Stimulated activated CD8-positive, alpha-beta memory T cell treated with anti-CD3 and anti-CD28 coated beads, Interleukin-15, amount 100 ng/mL, for 48 hours (primary cell): Measurements from ENCODE around the gene CYP46A1.

Experiments
- DNase-seq, 2 donors: peaks; one replicate each; pipeline ENCODE4 v3.0.0-alpha.2; 2020; ENCODE audit warnings: low read depth in 2 of 2

The CYP46A1 gene

DNA sequence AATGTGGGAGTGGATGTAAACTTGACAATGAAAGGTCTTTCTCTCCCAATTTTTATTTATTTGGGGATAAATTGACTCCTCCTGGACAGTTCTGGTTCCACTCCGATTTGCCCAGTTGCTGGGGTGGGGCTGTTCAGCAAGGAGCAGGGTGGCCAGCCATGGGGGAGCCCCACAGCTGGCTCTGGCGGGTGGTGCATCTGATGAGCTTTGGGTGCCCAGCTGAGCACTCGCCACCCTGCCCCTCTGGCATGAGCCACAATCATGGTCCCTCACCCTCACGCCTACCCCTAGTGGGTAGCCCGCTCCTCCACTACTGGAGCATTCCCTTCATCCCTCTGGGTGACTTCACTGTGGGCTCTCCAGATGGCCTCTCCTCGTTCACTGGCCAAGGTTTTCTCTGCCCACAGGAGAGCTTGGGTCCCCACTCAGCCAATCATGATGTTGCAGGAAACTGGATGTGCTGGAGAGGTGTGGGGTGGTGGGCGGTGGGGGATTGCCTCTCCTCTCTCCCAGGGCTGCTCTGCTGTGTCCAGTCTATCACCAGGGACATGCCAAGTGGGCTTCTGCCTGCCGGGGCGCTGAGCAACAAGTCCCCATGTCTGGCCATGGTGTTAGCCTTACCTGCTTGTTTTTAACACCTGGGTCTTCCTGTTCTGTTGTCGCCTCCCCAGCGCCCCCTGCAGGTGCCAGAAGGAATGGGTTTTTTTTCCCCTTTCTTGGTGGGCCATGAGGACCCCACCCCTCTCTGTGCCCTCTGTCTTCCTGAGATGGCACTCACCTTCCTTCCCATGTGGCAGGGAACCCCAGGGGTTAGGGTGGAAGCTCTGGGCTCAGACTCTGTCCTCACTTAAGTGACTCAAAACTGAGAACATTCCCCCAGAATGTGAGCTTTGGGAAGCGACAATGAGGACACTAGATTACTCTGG, 3.4 kb downstream of the CYP46A1 start:
- DNase-seq = no peak

DNA sequence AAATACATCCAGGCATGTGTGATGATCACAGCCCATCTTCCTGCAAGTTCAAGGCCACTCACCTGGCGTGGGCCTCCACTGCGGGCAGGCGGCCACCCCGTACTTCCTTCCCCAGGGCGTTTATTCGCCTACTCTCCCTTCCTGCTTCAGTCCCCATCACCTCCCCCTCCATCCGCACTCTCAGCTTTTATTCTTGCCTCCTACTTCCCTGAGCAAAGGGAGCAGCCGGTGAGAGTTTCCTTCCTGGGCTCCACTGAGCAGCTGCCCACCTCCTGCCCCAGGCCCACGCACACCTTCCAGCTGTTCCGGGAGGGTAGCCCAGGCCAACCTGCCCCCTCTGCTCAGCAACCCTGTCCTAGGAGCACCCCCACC, 4.1 kb downstream of the CYP46A1 start:
- no peak for DNase-seq

DNA sequence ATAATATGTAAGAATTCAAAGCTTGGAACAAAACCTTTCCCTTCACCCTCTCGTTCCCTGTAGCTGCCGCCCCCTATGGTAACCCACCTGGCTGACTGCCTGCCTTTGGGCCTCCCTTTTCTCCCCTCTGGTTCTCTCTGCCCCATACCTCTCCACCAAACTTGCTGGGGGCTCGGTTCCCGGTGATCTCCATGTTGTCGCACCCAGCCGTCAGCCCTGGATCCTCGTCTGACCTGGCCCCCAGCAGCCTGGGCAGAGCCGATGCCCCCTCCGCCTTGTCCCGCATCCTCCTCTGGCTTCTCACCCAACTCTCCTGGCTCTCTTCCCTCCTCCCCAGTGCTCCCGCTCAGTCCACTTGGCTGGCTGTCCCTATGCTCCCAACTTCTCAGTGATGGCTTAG, 4.5 kb downstream of the CYP46A1 start:
- DNase-seq = no peak

DNA sequence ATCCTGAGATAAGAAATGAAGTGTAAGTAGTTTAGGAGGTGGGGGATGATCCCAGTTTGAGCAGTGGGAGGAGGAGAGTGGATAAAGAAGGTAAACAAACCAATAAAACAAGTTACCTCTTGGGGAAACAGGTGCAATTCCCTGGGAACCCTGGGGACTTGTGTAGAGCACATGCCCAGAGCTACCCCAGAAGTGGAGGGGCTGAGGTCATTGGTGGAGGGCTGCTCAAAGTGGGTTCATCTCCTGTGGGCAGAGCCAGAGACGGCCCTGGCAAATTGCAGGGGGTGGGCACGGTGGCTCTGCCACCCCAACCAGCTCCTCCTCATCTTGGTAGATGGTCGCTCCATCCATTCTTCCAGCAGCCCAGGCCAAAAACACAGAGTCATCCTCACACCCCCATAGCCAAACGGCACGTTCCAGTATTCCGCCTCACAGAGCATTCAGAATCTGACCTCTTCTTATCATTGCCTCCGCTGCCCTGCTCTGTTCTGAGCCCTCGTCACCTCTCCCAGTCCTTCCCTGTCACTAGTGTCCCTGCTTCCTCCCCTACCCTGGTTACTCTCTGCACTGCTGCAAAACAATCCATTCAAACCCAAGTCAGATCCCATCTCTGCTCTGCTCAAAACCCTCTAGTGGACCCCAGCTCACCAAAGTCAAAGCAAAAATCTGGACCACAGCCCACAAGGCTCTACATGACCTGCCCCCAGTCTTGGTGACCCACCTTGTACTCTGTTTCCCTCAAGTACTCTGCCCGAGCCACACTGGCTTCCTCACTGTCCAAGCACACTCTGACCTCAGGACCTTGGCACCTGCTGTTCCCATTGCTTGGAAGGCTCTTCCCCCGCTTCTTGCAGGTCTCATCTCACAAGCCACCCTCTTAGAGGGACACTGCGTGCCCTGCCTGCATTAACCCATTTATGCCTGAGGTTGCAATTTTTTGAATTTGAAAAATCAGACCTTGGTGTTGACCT, 5.5 kb downstream of the CYP46A1 start:
- DNase-seq = no peak

DNA sequence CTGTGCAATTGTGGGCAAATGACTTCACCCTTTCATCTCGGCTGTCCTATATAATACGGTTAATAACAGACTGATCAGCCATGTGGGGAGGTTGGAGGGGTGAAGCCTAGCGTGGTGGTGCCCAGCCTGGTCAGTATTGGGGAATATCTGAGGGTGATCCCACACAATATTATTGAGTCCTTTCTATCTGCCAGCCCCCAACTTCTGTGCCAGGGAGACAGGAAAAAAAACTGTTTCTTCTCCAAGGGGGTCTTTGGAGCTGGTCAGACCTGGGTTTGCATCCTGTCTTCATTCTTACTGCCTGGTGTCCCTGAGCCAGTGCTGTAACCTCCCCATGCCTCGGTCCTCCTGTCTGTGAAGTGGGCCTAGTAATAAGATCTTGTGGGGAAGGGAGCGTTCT, 6.5 kb downstream of the CYP46A1 start:
- DNase-seq = no peak

DNA sequence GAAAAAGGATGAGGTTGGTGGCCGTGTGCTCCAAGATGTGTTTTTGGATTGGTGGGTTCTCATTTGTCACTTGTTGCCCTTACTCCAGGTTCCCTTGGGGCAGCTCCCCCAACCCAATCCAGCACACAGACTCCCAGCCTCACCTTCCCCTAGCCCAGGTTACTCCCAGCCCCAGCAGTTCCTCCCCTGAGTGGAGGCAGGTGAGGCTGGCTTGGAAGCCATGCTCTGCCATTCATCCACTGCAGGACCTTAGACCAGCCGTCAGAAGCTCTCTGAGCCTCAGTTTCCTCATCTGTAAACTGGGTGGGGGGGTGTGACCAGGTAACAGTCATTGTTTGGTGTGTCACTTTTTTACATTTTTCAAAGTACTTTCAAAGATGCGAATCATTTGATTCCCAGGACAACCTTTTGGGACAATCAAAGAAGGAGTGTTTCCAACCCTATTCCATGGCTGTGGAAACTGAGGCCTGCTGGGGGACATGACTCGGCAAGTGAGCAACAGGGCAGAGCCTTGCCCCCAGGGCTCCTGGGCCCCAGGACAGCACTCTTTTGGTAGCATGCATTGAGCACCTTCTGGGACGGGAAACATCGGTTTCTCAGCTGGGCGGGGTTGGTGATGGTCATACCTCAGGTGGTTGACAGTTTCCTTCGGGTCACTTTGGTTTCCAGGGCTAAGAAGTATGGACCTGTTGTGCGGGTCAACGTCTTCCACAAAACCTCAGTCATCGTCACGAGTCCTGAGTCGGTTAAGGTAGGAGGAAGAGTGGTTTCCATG, 7.2 kb downstream of the CYP46A1 start:
- DNase-seq = no peak

DNA sequence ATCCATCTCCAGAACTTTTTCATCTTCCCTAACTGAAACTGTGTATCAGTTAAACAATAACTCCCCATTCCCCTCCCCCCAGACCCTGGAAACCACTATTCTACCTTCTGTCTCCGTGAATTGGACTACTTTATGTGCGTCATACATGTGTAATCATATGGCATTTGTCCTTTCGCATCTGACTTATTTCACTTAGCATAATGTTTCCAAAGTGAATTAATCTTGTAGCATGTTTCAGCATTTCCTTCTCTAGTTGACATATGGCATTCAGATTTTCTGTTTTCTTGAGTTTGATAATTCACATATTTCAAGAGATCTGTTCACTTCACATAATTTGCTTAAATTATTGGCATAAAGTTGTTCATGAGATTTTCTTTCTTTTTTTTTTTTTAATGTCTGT, 9.8 kb downstream of the CYP46A1 start:
- DNase-seq = no peak

DNA sequence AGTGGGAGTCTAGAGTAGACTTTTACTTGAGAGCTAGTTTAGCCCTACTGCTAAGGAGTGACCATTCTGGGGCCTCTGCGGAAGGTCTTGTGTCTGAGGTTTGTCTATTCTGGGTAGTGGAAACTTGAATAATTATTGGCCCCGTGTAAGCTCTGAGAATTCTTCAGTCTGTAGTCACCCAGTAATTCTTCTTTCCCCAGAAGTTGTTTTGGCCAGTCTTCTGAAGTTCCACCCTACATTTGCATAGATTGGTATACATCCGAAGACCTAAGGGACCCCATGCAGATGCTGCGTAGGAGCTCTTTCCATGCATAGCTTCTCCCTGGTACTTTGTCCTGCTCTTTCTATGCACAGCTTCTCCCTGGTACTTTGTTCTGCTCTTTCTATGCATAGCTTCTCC, 12.8 kb downstream of the CYP46A1 start:
- no peak for DNase-seq

DNA sequence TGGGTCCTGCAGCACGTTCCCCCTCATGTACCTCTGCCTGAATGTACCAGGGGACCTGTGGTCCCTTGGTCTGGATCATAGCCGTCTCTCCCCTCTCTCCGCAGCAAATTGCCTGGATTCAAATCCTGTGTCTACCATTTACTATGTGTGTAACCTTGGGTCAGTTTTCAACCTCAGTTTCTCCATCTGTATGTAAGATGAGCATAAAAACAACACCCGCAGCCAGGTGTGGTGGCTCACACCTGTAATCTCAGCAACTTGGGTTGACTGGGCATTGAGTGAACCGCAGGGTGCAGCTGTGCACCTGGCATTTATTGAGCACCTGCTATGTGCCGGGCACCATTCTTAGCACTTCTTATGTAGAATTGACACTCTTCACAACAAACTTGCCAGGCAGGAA, 14.1 kb downstream of the CYP46A1 start:
- DNase-seq = no peak

DNA sequence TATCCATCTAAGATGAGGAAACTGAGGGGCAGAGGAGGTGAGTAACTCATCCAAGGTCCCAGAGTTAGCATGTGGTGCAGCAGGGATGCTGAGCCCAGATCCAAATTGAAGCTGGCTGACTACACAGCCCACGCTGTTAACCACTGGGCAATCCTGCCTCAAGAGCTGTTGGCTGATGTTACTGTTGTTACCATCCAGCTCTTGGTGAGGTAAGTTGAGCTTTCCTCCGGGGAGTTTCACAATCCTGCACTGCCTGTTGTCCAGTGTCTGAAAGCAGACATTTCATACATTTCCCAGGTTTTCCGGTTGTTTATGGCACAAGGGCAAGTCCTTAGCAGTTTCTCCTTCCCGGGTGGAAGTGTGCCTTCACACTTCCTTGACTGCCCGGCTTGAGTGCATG, 14.5 kb downstream of the CYP46A1 start:
- no peak for DNase-seq

DNA sequence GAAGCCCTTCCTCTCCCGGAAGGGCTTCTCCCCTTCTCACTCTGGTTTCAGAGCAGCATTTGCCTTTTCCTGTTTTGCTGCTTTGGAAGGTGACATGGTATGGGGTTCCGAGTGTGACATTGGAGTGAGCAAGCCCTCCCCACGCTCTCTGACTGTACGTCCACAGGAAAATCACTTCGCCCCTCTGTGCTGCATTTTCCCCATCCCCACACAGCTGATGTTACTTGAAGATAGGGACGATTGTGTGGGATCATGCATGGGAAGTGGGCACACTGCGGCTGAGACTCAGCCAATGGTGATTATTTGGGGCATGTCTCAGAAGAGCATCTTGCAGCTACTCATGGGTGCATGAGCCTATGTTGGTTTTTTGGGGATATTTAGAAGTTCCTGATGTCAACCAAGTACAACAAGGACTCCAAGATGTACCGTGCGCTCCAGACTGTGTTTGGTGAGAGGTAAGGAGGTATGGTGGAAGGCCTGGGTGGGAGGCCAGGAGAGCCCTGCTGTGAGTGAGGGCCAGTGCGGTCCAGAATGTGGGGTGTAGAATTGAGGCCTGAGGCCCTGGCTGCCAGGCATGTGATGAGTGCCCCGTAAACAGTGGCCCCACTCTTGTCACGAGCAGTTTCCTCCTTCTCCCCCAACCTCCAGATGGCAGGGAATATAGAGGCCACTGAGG, 15.1 kb downstream of the CYP46A1 start:
- DNase-seq = no peak

DNA sequence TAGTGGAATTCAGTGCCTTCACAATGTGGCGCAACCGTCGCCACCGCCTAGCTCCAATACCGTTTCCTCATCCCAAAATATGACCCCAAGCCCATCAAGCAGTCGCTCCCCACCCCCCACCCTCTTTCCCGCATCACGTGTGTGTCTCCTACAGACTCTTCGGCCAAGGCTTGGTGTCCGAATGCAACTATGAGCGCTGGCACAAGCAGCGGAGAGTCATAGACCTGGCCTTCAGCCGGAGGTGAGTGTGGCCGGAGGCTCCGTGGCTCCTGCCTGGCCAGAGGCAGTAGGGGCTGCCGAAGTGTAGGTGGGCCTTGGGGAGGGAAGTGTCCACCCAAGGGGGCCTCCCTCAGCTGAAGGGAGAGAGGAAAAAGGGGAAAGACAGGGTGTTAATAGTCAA, 15.8 kb downstream of the CYP46A1 start:
- DNase-seq = no peak

DNA sequence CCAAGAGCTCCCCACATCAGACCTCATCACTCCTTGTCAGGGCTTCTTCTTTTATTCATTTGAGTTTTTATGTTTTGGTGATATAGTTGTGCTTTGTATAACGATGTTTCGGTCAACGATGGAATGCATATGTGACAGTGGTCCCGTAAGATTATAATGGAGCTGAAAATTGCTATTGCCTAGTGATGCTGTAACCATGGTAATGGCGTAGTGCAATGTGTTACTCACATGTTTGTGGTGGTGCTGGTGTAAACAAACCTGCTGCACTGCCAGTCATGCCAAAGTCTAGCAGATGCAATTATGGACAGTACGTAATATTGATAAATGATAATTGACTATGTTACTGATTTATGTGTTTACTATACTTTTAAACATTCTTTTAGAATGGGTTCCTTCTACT, 16.3 kb downstream of the CYP46A1 start:
- DNase-seq = no peak

DNA sequence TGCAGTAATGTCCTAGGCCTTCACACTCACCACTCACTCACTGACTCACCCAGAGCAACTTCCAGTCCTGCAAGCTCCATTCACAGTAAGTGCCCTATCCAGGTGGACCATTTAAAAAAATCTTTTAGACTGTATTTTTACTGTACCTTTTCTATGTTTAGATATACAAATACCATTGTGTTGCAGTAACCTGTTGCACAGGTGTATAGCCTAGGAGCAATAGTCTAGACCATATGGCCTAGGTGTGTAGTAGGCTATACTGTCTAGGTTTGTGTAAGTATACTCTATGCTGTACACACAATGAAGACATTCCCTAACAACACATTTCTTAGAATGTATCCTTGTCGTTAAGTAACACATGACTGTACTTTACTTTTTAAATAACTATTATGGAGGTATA, 17.2 kb downstream of the CYP46A1 start:
- no peak for DNase-seq

DNA sequence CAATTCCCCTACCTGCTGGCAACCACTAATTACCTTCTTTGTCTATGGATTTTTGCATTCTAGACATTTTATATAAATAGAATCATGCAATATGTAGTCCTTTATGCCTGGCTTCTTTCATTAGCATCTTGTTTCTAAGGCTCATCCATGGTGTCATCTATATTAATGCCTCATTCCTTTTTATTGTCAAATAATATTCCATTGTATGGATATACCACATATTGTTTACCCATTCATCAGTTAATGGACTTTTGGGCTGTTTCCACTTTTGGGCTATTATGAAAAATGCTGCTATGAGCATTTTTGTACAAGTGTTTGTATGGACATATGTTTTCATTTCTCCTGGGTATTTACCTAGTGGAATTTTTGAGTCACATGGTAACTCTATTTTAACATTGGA, 18.0 kb downstream of the CYP46A1 start:
- no peak for DNase-seq

DNA sequence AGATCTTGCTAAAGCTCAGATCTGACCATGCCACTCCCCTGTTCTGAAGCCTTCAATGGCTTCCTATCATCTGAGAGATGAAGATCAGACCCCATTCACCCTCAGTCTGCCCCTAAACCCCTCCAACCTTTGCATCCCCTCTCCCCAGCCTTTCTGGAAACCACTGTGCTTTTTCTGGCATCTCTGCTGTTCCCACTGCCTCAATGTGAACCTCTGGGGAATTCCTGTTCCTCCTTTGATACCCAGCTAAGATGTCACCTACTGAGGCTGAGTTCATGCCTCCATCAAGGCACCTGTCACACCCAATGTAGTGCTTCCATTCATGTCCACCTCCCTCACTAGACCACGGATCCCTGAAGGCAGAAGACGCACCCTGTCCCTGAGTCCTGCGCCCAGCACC, 19.3 kb downstream of the CYP46A1 start:
- DNase-seq = no peak

DNA sequence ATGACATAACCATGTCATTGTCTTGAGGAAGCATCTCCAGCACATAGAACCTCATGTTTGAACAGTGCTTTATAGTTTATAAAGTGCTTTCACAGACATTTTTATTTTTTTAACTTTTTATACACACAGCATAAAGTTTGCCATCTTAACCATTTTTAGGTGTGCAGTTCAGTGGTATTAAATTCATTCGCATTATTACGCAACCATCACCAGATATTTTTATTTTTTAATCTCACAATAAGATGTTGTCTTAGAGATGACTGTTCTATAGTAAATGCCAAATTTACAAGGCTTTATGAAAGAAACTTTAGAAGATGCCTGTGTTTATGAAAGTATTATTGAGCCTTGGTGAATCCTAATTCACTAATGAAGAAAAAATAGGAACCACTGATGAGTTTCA, 19.9 kb downstream of the CYP46A1 start:
- no peak for DNase-seq

DNA sequence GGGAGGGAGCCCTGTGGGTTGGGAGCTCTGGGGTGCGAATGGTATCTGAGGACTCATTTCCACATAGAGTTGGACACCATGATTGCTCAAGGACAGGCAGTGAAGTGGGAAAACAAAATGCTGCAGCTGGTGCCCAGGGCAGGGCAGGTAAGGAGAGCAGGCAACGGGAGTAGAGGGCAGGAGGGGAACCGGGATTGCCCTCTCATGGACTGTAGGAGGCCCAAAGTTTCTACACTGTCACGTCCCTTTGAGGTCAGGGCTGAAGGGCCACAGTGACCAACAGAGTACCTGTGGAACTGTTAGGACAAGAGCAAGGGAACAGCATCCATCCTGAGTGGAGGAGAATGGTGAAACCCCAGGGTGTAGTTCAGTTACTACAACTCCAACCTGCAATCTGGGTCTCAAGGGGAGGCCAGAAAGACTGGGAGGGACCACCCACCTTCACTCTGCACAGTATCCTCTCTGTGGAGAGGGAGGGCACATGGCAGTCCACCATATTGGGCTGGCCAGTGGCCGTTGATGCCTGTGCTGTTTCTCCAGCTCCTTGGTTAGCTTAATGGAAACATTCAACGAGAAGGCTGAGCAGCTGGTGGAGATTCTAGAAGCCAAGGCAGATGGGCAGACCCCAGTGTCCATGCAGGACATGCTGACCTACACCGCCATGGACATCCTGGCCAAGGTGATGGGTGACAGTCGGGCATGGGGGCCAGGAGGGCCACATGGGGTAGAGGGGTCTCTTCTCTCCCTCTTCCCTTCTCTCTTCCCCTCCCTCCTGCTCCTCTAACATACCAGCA, 22.2 kb downstream of the CYP46A1 start:
- DNase-seq = no peak

DNA sequence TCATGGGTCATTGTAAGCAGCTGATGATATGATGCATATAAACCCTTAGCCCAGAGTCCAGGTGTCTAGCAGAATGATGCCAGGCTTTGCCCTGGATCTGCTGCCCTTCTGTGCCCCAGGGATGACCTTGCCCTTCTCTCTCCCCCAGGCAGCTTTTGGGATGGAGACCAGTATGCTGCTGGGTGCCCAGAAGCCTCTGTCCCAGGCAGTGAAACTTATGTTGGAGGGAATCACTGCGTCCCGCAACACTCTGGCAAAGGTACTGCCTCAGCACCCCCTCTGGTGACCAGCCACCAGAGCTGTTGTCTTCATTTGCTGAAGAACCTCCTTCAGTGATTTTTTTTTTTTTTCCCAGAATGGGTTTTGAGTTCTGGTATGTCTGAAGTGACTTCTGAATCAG, 23.3 kb downstream of the CYP46A1 start:
- DNase-seq = no peak

DNA sequence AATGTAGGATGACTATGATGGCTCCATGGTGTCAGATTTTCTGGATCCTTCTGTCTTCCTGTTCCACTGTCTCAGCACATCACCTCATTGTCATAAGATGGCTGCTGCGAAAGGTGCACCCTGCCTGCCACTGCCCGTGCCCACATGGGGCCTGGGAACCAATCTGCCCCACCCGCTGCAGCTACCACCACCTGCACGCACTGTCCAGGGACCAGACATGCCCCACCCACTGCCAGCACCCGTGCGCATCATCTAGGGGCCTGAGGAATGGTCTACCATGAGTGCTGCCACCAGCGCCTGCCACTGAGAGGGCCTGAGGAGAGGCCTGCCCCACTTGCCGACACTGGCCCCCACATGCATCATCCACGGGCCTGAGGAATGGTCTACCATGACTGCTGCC, 23.8 kb downstream of the CYP46A1 start:
- DNase-seq = no peak

DNA sequence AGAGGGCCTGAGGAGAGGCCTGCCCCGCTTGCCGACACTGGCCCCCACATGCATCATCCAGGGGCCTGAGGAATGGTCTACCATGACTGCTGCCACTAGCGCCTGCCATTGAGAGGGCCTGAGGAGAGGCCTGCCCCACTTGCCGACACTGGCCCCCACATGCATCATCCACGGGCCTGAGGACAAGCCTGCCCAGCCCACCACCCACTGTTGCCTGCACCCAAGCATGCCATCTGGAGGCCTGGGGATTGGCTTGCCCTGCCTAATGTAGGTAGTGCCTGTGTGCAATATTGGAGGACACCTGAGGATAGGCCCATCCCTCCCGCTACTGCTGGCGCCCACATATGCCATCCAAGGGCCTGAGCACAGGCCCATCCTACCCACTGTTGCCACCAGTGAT, 24.4 kb downstream of the CYP46A1 start:
- no peak for DNase-seq
